HepG2 (cell line): Measurements from ENCODE around the gene MRFAP1. TPM values are rescaled to one million over a fixed set of nuclear protein-coding genes. Genes with fewer than 3 reads are reported as not detected.

Experiments used
- CREB3 ChIP-seq: sonication (generic); formaldehyde crosslinking; IDR thresholded peaks from 2 replicates; pipeline ENCODE4 v1.5.0; 2020; ENCODE audit warnings: missing genetic modification reagents
- FOXC1 ChIP-seq: sonication (generic); formaldehyde crosslinking; IDR thresholded peaks from 2 replicates; pipeline ENCODE4 v1.8.0; 2022; ENCODE audit warnings: mild to moderate bottlenecking, missing genetic modification reagents, borderline replicate concordance
- GATAD2A ChIP-seq: IDR thresholded peaks from 2 replicates; pipeline ENCODE4 v1.6.1; 2016
- ISX ChIP-seq: sonication (generic); formaldehyde crosslinking; conservative IDR thresholded peaks from 2 replicates; pipeline ENCODE4 v1.5.0; 2020; ENCODE audit warnings: missing genetic modification reagents
- MAFG ChIP-seq: sonication (generic); formaldehyde crosslinking; IDR thresholded peaks from 2 replicates; pipeline ENCODE4 v1.5.1; 2020; ENCODE audit warnings: mild to moderate bottlenecking, missing genetic modification reagents
- NFIC ChIP-seq: IDR thresholded peaks from 2 replicates; pipeline ENCODE4 v1.6.1; 2012; ENCODE audit warnings: mild to moderate bottlenecking, low read length, inconsistent platforms
- PCBP2 ChIP-seq: fragments of 200-400 bp; formaldehyde crosslinking; optimal IDR thresholded peaks from 2 replicates; pipeline ENCODE3; 2018; ENCODE audit warnings: low read length, low read depth; ENCODE audit not compliant: poor library complexity, severe bottlenecking
- PRDM4 ChIP-seq: sonication (generic); formaldehyde crosslinking; IDR thresholded peaks from 2 replicates; pipeline ENCODE4 v1.9.0; 2021; ENCODE audit warnings: missing genetic modification reagents, borderline replicate concordance
- REL ChIP-seq: sonication (generic); formaldehyde crosslinking; conservative IDR thresholded peaks from 2 replicates; pipeline ENCODE4 v1.8.0; 2022; ENCODE audit warnings: mild to moderate bottlenecking, missing genetic modification reagents, moderate library complexity
- ZBTB46 ChIP-seq: sonication (generic); formaldehyde crosslinking; IDR thresholded peaks from 2 replicates; pipeline ENCODE4 v1.4.0; 2020; ENCODE audit warnings: mild to moderate bottlenecking, missing genetic modification reagents, borderline replicate concordance
- ZFYVE20 ChIP-seq: sonication (generic); formaldehyde crosslinking; IDR thresholded peaks from 2 replicates; pipeline ENCODE4 v1.8.0; 2023; ENCODE audit warnings: low read depth, mild to moderate bottlenecking, moderate library complexity, missing genetic modification reagents, borderline replicate concordance
- ZNF124 ChIP-seq: sonication (generic); formaldehyde crosslinking; IDR thresholded peaks from 2 replicates; pipeline ENCODE4 v1.4.0; 2020; ENCODE audit warnings: missing genetic modification reagents
- ZNF34 ChIP-seq: sonication (generic); formaldehyde crosslinking; IDR thresholded peaks from 2 replicates; pipeline ENCODE4 v1.4.0; 2020; ENCODE audit warnings: mild to moderate bottlenecking, missing genetic modification reagents, borderline replicate concordance
- ZNF414 ChIP-seq: sonication (generic); formaldehyde crosslinking; IDR thresholded peaks from 2 replicates; pipeline ENCODE4 v1.5.0; 2020; ENCODE audit warnings: missing genetic modification reagents
- ZNF563 ChIP-seq: sonication (generic); formaldehyde crosslinking; IDR thresholded peaks from 2 replicates; pipeline ENCODE4 v1.8.0; 2022; ENCODE audit warnings: mild to moderate bottlenecking, moderate library complexity, missing genetic modification reagents
- ZNF615 ChIP-seq: sonication (generic); formaldehyde crosslinking; IDR thresholded peaks from 2 replicates; pipeline ENCODE4 v1.5.0; 2020; ENCODE audit warnings: mild to moderate bottlenecking, missing genetic modification reagents, borderline replicate concordance
- ZNF768 ChIP-seq: sonication (generic); formaldehyde crosslinking; IDR thresholded peaks from 2 replicates; pipeline ENCODE4 v1.4.0; 2020; ENCODE audit warnings: missing genetic modification reagents
- ZNF83 ChIP-seq: sonication (generic); formaldehyde crosslinking; IDR thresholded peaks from 2 replicates; pipeline ENCODE4 v1.4.0; 2020; ENCODE audit warnings: missing genetic modification reagents, mild to moderate bottlenecking, borderline replicate concordance
- ZSCAN21 ChIP-seq: sonication (generic); formaldehyde crosslinking; IDR thresholded peaks from 2 replicates; pipeline ENCODE4 v1.8.0; 2022; ENCODE audit warnings: mild to moderate bottlenecking, missing genetic modification reagents, moderate library complexity, borderline replicate concordance
- polyA plus RNA-seq, 8 experiments: library from polyadenylated mRNA; depleted of rRNA in 3 of 8; stranded (reverse) in 7 of 8; unstranded in 1 of 8; fragments of >200 nt; fragmentation: Illumina TruSeq in 4 of 8; extraction: Trizol in 4 of 8; gene quantifications; 2 replicates each; pipeline versions ENCODE4 v1.2.1 to v1.2.3, GENCODE V29; 2011 to 2016; ENCODE audit warnings: low read depth in 4 of 8, missing spikeins in 1 of 8, mixed read lengths in 1 of 8; ENCODE audit not compliant: insufficient read depth in 1 of 8
- total RNA-seq, 5 experiments: library from RNA; depleted of rRNA; stranded (reverse); fragments of >200 nt; fragmentation: Illumina TruSeq; extraction: Trizol; gene quantifications; 2 replicates each; pipeline ENCODE4 v1.2.3, GENCODE V29; 2016; ENCODE audit warnings: low read depth in 1 of 5
- TF ChIP-seq, protein P1 (sequence below): sonication (generic); formaldehyde crosslinking; IDR thresholded peaks from 2 replicates; pipeline ENCODE4 v1.5.0; 2020; ENCODE audit warnings: mild to moderate bottlenecking, missing genetic modification reagents

Gene MRFAP1
- total and polyA plus RNA-seq, 2 of the 13 experiments (the other 11 are each of a cell fraction or from before 2014, with no cell fraction given) = 112 to 158 TPM

GRCh38 chr4:6640292-6641163 is at the start of gene MRFAP1 (continued):
- no peak for TF ChIP-seq PCBP2
- peak; percentile 42 for TF ChIP-seq GATAD2A (CRISPR knock-in tag)
- TF ChIP-seq ZNF615 (CRISPR knock-in tag) = peak; percentile 94
- peak; percentile 56; the same call in 1 of the 2 replicates for TF ChIP-seq ZNF124
- TF ChIP-seq ZNF768 (CRISPR knock-in tag) = peak; percentile 29; the same call in 1 of the 2 replicates
- TF ChIP-seq ZNF83 (CRISPR knock-in tag) = no peak
- no peak; the same call in 1 of the 2 replicates for TF ChIP-seq ZNF34
- TF ChIP-seq MAFG (CRISPR knock-in tag) = no peak
- no peak for TF ChIP-seq ZFYVE20 (CRISPR knock-in tag)
- TF ChIP-seq ZNF563 (CRISPR knock-in tag) = peak; percentile 41; the same call in 1 of the 2 replicates
- no peak for TF ChIP-seq ZSCAN21 (CRISPR knock-in tag)
- TF ChIP-seq ZBTB46 (CRISPR knock-in tag) = peak; percentile 19; the same call in 1 of the 2 replicates
- TF ChIP-seq REL (CRISPR knock-in tag) = peak; percentile 72
- peak; percentile 75; the same call in 1 of the 2 replicates for TF ChIP-seq CREB3 (CRISPR knock-in tag)
- TF ChIP-seq NFIC = no peak
- no peak for TF ChIP-seq ISX (CRISPR knock-in tag)
- no peak; the same call in 1 of the 2 replicates for TF ChIP-seq ZNF414
- no peak for TF ChIP-seq PRDM4 (CRISPR knock-in tag)
- peak; percentile 83; the same call in 1 of the 2 replicates for TF ChIP-seq FOXC1 (CRISPR knock-in tag)
- TF ChIP-seq, protein P1, sequence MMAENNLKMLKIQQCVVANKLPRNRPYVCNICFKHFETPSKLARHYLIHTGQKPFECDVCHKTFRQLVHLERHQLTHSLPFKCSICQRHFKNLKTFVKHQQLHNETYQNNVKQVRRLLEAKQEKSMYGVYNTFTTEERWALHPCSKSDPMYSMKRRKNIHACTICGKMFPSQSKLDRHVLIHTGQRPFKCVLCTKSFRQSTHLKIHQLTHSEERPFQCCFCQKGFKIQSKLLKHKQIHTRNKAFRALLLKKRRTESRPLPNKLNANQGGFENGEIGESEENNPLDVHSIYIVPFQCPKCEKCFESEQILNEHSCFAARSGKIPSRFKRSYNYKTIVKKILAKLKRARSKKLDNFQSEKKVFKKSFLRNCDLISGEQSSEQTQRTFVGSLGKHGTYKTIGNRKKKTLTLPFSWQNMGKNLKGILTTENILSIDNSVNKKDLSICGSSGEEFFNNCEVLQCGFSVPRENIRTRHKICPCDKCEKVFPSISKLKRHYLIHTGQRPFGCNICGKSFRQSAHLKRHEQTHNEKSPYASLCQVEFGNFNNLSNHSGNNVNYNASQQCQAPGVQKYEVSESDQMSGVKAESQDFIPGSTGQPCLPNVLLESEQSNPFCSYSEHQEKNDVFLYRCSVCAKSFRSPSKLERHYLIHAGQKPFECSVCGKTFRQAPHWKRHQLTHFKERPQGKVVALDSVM = peak; percentile 46; the same call in 1 of the 2 replicates
